GM21825 (cell line): ENCODE measurements around the gene THOC1.

Experiments used
- ATAC-seq: cut with Tn5 transposase; IDR thresholded peaks from one replicate; pipeline ENCODE4 v1.9.1; 2021; ENCODE audit warnings: mild to moderate bottlenecking, moderate library complexity; ENCODE audit not compliant: unreplicated experiment

The THOC1 gene

GRCh38 chr18:220708-221107 is 47.1 kb downstream of the THOC1 start:
- no peak for ATAC-seq

DNA sequence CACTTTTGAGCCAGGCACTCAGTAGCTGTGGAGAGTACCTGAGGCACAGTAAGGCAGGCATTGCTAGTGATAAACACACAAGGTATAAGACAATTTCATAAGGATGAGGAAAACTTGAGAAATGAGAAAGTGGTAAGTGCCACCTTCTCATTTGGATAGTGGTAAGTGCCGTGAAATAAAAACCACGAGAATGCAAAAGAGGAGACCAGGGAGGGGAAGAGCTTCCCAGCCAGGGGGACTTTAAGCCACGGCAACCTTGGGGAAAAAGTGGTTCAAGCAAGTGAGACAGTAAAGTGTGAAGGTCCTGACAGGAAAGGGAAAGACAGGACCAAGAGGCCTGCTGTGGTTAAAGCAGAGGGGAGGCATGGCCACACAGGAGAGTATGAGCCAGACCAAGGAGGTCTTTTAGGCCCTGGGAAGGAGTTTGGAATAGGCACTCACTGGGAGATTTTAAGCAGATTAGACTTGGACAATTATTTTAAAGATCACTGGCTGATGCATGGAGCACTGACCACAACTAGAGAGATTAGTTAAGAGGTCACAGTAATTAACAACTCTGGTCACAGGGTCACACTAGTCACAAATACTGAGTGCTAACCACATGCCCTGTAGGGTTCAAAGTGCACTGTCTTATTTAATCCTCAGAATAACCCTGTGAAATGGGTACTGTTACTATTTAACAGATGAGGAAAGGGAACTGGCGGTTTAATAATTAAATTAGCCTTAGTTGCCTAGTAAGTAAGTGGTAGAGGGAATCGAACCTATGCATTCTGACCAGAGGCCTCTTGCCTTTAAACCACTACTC is 50.1 kb downstream of the THOC1 start:
- no peak for ATAC-seq

DNA sequence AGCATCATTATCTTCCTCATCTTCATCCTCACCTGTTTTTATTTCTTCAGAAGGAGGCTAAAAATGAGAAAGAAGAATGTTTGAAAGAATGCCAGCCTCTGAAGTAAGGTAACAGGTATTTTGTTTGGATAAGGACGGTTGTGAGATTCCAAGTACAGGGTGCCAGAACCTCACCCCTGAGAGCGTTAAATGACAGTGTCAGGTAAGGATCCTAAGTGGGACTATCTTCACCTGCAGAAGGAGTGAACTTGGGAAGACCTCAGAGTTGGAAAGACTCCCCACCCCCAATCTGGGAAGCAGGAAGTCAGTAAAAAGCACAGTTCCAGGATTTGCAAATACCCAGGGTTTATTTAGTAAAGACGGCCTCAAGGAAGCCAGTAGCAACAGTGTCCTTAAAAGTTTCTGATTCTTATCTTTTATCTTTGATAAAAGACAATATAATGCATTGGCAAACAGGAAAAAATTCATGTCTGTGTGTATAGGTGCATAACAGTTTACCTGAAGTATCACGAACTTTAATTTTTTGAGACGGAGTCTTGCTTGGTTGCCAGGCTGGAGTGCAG is 52.3 kb downstream of the THOC1 start:
- no peak for ATAC-seq

DNA sequence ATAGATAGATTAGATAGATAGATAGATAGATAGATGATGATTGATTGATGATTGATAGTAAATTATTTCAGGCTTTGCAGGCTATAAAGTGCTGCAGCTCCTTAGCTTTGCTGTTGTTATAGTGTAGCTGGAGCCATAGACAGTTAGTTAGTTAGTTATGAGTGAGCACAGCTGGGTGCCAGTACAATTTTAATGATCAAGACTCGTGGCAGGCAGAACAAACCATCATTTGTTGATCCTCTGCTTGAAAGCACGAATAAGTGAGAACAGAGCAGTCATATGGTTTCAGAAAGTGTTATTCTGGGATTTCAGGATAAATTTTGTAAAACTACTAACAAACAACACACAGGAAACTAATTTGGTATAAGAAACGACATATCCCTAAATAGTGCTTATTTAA is 53.9 kb downstream of the THOC1 start:
- no peak for ATAC-seq

DNA sequence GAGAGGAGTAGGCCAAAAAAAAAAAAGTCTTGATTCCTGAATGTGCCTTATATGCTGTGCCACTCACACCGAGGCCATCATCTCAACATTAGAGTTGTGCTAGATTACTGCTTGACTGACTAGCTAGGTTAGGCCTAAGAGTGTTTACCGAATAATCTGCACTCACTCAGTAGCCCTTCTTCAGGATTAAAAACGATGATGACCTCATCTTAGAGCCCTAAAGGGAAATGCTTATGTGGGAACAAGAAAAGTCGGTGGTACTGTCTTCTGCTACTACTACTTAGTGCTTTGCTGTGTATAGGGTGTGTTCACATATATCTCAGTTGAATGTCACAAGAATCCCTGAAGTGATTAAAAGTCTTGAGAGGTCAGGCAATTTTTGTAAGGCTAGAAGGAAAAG is 54.3 kb downstream of the THOC1 start:
- ATAC-seq, result no peak

DNA sequence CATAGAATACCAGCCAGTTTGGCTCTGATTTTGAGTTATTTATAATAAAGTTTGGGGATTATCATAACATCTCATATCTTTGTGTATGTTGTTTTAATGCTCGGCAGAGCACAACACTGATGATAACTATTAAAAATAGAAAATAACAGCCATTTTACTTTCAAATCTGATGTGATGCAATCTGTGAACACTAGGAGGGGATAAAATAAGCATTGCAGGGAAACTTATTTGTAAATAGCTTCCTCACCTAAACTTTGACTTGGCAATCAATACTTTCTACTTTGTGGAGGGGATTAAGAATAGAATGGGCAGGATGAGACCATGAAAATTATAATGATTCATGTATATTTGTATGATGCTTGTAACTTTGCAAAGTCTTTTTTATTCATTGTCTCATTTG is 55.1 kb downstream of the THOC1 start:
- no peak for ATAC-seq

GRCh38 chr18:211582-211981 is 56.3 kb downstream of the THOC1 start:
- no peak for ATAC-seq

DNA sequence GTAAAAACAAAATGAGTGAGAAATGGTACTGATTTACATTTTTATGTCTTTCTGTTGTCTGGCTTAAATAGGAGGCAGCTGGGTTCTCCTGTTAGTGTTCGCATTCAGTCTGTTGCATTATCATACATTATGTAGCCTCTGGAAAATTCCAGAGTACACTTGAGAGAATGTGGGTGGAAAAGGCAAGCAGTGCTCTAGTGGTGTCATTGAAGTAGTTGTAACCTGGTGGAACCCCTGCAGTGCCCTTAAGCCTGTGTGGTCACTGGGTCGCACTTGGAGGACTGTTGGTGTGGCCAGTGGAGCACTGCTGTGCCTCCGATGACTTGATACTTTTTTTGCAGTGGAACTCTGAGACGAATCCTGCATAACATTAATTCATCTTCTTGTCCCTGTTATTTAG is 57.1 kb downstream of the THOC1 start:
- no peak for ATAC-seq

GRCh38 chr18:210075-210474 is 57.8 kb downstream of the THOC1 start:
- no peak for ATAC-seq

DNA sequence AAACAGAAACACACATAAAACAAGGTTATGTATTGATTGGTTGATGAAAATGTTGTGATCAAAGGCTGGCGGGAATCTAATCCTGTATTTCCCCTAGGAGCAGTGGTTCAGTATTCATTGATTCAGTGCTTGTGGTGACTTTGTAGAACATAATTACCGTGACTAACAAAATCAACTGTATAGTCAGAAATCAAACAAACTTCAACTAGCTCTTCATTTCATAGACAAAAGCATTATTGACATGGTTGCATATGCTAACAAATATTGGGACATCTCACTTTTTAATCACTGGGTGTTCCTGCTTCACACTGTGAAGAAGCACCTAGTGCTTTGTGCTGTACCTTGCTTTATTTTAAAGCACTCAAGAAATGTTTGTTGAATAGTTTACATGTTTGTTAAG is 68.1 kb downstream of the THOC1 start:
- ATAC-seq, result no peak

DNA sequence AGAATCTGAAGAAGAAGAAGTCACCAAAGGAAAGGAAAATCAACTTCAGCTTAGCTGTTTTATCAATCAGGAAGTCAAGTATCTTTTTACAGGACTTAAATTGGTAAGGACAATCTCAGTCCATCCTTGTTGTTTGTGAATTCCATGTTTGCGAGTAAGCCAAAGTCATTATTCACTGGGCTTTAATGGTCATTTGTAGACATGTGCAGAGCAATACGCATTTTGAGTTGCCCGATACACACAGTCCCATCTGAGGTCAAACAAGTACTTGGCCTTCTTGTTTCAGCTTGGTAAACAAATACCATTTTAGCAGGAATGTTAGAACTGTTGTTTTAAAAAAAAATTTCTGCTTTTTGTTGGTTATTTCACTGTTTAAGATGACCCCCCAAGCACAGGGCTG is 68.6 kb downstream of the THOC1 start:
- no peak for ATAC-seq

DNA sequence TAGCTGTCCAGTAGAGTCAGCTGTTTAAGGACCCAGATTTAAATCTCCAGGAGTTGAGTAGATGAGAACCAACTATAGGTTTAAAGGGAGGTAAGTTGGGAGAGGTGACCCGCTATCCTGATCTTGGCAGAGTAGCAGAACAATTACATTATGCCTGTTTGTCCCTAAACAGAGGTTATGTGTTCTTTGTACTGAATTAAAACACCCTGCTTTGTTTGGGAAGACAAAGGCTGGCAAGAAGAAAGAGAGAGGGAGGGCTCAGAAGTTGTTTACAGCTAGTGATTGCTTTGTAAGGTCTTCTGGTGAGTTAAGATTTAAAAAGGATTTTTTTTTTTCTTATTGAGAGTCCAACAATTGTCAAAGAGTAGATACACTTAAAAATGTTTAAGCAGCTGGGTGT is 72.2 kb downstream of the THOC1 start:
- no peak for ATAC-seq

DNA sequence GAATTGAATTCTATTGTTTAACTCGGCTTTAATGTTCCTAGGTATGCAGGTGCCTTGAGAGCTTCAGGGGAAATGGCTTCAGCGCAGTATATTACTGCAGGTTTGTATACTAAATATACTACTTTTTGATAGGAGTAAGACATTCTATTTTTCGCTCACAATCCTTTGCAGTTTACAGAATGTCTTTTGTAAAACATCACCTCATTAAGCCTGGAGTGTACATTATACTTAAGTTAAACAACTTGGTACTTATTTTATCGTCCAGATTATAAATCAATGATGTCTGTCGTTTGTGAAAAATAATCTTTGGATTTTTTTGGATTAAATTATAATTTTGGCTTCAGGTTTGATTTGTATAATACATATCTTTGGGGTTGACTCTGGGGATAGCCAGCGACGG is 75.0 kb downstream of the THOC1 start:
- no peak for ATAC-seq

DNA sequence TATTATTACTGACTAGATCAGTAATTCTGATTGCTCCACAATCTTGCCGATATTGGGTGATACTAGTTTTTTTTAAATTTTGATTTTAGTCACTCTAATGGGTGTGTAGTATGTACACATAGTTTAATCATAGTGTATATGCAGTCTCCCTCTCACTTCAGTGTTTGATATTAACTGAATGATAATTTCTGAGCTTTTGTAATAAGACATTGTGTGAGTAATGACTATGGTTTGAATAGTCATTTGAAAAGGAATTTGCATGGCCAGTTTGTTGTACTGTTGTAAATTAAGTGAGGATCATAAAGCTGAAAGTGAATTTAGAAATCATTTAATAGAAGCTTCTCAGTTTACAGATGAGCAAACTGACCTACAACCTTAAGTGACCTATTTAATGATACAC is 76.1 kb downstream of the THOC1 start:
- no peak for ATAC-seq

GRCh38 chr18:189254-189653 is 78.6 kb downstream of the THOC1 start:
- no peak for ATAC-seq

DNA sequence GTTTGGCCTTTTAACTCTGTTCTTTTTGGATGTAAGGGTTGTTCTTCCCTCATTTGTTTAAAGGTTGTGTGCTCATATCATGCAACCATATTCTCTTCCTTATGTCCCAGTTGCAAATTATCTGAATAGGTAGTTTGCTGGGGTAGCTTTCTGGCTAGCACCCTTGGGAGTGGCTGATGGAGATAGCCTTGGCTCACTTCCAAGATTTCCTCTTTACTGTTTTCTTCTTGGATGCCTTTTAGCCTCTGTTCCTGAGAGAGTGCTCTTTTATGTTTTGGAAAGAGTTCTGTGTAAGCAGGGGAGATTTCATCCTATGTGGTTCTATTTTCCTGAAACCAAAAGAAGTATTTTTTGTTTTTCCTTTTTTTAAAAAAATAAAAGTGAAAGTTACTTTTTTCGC is 84.1 kb downstream of the THOC1 start:
- ATAC-seq, result no peak

DNA sequence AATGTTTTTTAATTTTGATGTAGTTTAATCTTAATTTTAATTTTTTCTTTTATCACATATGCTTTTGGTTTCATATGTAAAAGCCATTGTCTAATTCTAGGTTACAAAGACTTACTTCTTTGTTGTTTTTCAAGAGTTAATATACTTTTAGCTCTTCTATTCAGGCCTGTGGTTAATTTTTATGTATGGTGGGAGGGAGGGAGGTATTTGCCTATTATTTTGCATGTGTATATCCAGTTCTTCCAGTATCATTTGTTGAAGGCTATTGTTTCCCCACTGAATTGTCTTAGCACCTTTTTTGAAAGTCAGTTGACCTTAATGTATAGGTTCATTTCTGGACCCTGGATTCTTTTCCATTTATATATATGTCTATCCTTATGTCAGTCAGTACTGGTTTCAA is 86.1 kb downstream of the THOC1 start:
- no peak for ATAC-seq

GRCh38 chr18:179499-179898 is 88.3 kb downstream of the THOC1 start:
- ATAC-seq, result no peak

- no peak for ATAC-seq
Observed at GRCh38 chr18:172361-172760, 95.5 kb downstream of the THOC1 start.
